Stimulated activated CD8-positive, alpha-beta memory T cell treated with anti-CD3 and anti-CD28 coated beads, Interleukin-15, amount 100 ng/mL, for 1 hour (primary cell): ENCODE data around the gene SLC43A1.

Source experiments
- DNase-seq: peaks from one replicate; pipeline ENCODE4 v3.0.0-alpha.2; 2020; ENCODE audit warnings: low read depth

SLC43A1 gene

GRCh38 chr11:57497303-57498247, 17.9 kb downstream of the SLC43A1 start:
- no peak for DNase-seq

GRCh38 chr11:57496109-57496820, 19.2 kb downstream of the SLC43A1 start:
- no peak for DNase-seq

- peak; percentile 59 for DNase-seq
Measured at GRCh38 chr11:57493507-57494503, 21.7 kb downstream of the SLC43A1 start.

GRCh38 chr11:57491371-57492061, 24.0 kb downstream of the SLC43A1 start:
- no peak for DNase-seq

GRCh38 chr11:57490456-57491248, 24.9 kb downstream of the SLC43A1 start:
- DNase-seq, result no peak

- no peak for DNase-seq
Measured at GRCh38 chr11:57487920-57488659, 27.4 kb downstream of the SLC43A1 start.

GRCh38 chr11:57487021-57487778, 28.3 kb downstream of the SLC43A1 start:
- no peak for DNase-seq

GRCh38 chr11:57485217-57485990, 30.1 kb downstream of the SLC43A1 start:
- DNase-seq, result no peak

- no peak for DNase-seq
Measured at GRCh38 chr11:57484141-57484710, 31.3 kb downstream of the SLC43A1 start.

- DNase-seq, result no peak
Measured at GRCh38 chr11:57483562-57483918, 32.0 kb downstream of the SLC43A1 start.

GRCh38 chr11:57482782-57483561, 32.5 kb downstream of the SLC43A1 start:
- DNase-seq, result peak; percentile 34

GRCh38 chr11:57481915-57482781, 33.4 kb downstream of the SLC43A1 start:
- no peak for DNase-seq

GRCh38 chr11:57481315-57481714, 34.2 kb downstream of the SLC43A1 start:
- no peak for DNase-seq

GRCh38 chr11:57480409-57481137, 34.9 kb downstream of the SLC43A1 start:
- peak; percentile 44 for DNase-seq

GRCh38 chr11:57479911-57480310, 35.6 kb downstream of the SLC43A1 start:
- no peak for DNase-seq
